ENCODE results near the gene STXBP2. TPM values are rescaled to one million over a fixed set of nuclear protein-coding genes. Genes with fewer than 3 reads are reported as not detected.

Gene STXBP2
- total RNA-seq, 8 experiments from 2014 or later: 1.4 to 38.5 (median 3.5) TPM

- 32 to 67% (median 45%) methylated on average over 1 to 6 of the region's 19 CpGs; no CpG with 5 or more reads in 6 of the 10 experiments for WGBS, 10 experiments
- in situ Hi-C loops (cut with MboI; ENCODE audit: low pct_unique_long_range_greater_than_20kb in 2 of 9, low sequenced_read_pairs in 9 of 9, unreplicated experiment in 9 of 9): no loop called here
Observed at GRCh38 chr19:7685546-7686445, 48.9 kb downstream of the STXBP2 start.

GRCh38 chr19:7687177-7687576 lies 50.3 kb downstream of the STXBP2 start:
- WGBS, 10 experiments: 0 to 100% (median 86%) methylated on average over 1 to 8 of the region's 12 CpGs; no CpG with 5 or more reads in 6 of the 10 experiments
- Histone ChIP-seq H3K27ac (no peak overlapping the region), H3K4me3 (no peak overlapping the region), H3K4me1 (replicated peaks in 1 of 2) (no peaks in the 10 kb centered on the region)
- ATAC-seq (replicated peaks in 6 of 8): peak in 2 of 8 experiments; percentile 15 to 20
- in situ Hi-C loops (cut with MboI; ENCODE audit: low pct_unique_long_range_greater_than_20kb in 2 of 9, low sequenced_read_pairs in 9 of 9, unreplicated experiment in 9 of 9): no loop called here

More at GRCh38 chr19:7685546-7686445, 48.9 kb downstream of the STXBP2 start:
- H3K4me3 ChIP-seq: no peak overlapping the region
- no peak overlapping the region for H3K27ac ChIP-seq
- peaks cover 3% of the 10 kb centered on the region in 2 donors for H3K4me1 ChIP-seq (replicated peaks in 1 of 2)
- no peak for ATAC-seq (replicated peaks in 6 of 8)

GRCh38 chr19:7689165-7689564 lies 52.3 kb downstream of the STXBP2 start:
- no peaks in the 10 kb centered on the region for H3K4me1 ChIP-seq (replicated peaks in 1 of 2)
- H3K27ac ChIP-seq: no peak overlapping the region
- WGBS, 10 experiments: 50 to 80% methylated on average over 1 to 4 of the region's 23 CpGs; no CpG with 5 or more reads in 8 of the 10 experiments
- H3K4me3 ChIP-seq: no peak overlapping the region
- in situ Hi-C loops (cut with MboI; ENCODE audit: low pct_unique_long_range_greater_than_20kb in 2 of 9, low sequenced_read_pairs in 9 of 9, unreplicated experiment in 9 of 9): no loop called here
- ATAC-seq (replicated peaks in 6 of 8): no peak

GRCh38 chr19:7690779-7691258 lies 53.9 kb downstream of the STXBP2 start:
- H3K4me1 ChIP-seq (replicated peaks in 1 of 2): no peaks in the 10 kb centered on the region
- 20 to 96% (median 70%) methylated on average over 1 to 5 of the region's 8 CpGs; no CpG with 5 or more reads in 1 of the 10 experiments for WGBS, 10 experiments
- no peak overlapping the region for H3K27ac ChIP-seq
- ATAC-seq (replicated peaks in 6 of 8): no peak
- in situ Hi-C loops (cut with MboI; ENCODE audit: low pct_unique_long_range_greater_than_20kb in 2 of 9, low sequenced_read_pairs in 9 of 9, unreplicated experiment in 9 of 9): no loop called here
- no peak overlapping the region for H3K4me3 ChIP-seq

- H3K4me3 ChIP-seq: no peak overlapping the region
- ATAC-seq (replicated peaks in 6 of 8): no peak
- H3K27ac ChIP-seq: no peak overlapping the region
- H3K4me1 ChIP-seq (replicated peaks in 1 of 2): no peaks in the 10 kb centered on the region
- in situ Hi-C loops (cut with MboI; ENCODE audit: low pct_unique_long_range_greater_than_20kb in 2 of 9, low sequenced_read_pairs in 9 of 9, unreplicated experiment in 9 of 9): no loop called here
Observed at GRCh38 chr19:7691497-7691896, 54.6 kb downstream of the STXBP2 start.

- no peak for ATAC-seq (replicated peaks in 6 of 8)
Observed at GRCh38 chr19:7692417-7693088, 55.6 kb downstream of the STXBP2 start.

GRCh38 chr19:7694499-7694898 lies 57.6 kb downstream of the STXBP2 start:
- Histone ChIP-seq H3K27ac (no peak overlapping the region), H3K4me3 (no peak overlapping the region), H3K4me1 (replicated peaks in 1 of 2) (no peaks in the 10 kb centered on the region)
- in situ Hi-C loops (cut with MboI; ENCODE audit: low pct_unique_long_range_greater_than_20kb in 2 of 9, low sequenced_read_pairs in 9 of 9, unreplicated experiment in 9 of 9): no loop called here
- no peak for ATAC-seq (replicated peaks in 6 of 8)
- WGBS, 10 experiments: 0 to 80% (median 21%) methylated on average over 1 to 3 of the region's 4 CpGs; no CpG with 5 or more reads in 6 of the 10 experiments

More at GRCh38 chr19:7692417-7693088, 55.6 kb downstream of the STXBP2 start:
- Histone ChIP-seq H3K27ac (no peak overlapping the region), H3K4me1 (replicated peaks in 1 of 2) (no peaks in the 10 kb centered on the region), H3K4me3 (no peak overlapping the region)
- in situ Hi-C loops (cut with MboI; ENCODE audit: low pct_unique_long_range_greater_than_20kb in 2 of 9, low sequenced_read_pairs in 9 of 9, unreplicated experiment in 9 of 9): no loop called here
- WGBS, 10 experiments: 0 to 84% (median 61%) methylated on average over 1 to 11 of the region's 13 CpGs; no CpG with 5 or more reads in 1 of the 10 experiments

Other genes with a start within 250 kb of the STXBP2 start
- gene PEX11G, start 148.1 kb upstream of the STXBP2 start, total RNA-seq: 1 to 10 TPM; 2.1 to 6.4 (median 3.2) TPM
- 10 to 100 TPM in 7 of 8 experiments, 1 to 10 TPM in 1; 8.4 to 44.2 (median 26.5) TPM for gene ZNF358, start 121.0 kb upstream of the STXBP2 start, total RNA-seq
- 10 to 100 TPM in 3 of 8 experiments, 1 to 10 TPM in 5; 4.9 to 31.1 (median 8.4) TPM for gene MCOLN1, start 114.5 kb upstream of the STXBP2 start, total RNA-seq
- 10 to 100 TPM; 38.4 to 75.7 (median 49.0) TPM for gene PNPLA6, start 101.4 kb upstream of the STXBP2 start, total RNA-seq
- 1 to 10 TPM in 7 of 8 experiments, under 1 TPM in 1; 0.46 to 7.9 (median 4.3) TPM for gene CAMSAP3, start 41.2 kb upstream of the STXBP2 start, total RNA-seq
- 10 to 100 TPM in 7 of 8 experiments, 1 to 10 TPM in 1; 9.2 to 38.7 (median 22.6) TPM for gene XAB2, start 7.6 kb upstream of the STXBP2 start, total RNA-seq
- 100 to 1,000 TPM in 6 of 8 experiments, 10 to 100 TPM in 2; 94.6 to 240 (median 105) TPM for gene PET100, start 7.3 kb upstream of the STXBP2 start, total RNA-seq
- 1 to 10 TPM in 1 of 8 experiments, under 1 TPM in 2, not detected in 5; 0.16 to 1.2 (median 0.32) TPM for gene PCP2, start 3.4 kb upstream of the STXBP2 start, total RNA-seq
- gene RETN, start 31.9 kb downstream of the STXBP2 start, total RNA-seq: not detected
- under 1 TPM in 2 of 8 experiments, not detected in 6; 0.13 to 0.85 TPM for gene MCEMP1, start 40.0 kb downstream of the STXBP2 start, total RNA-seq
- gene TRAPPC5, start 43.7 kb downstream of the STXBP2 start, total RNA-seq: 100 to 1,000 TPM in 4 of 8 experiments, 10 to 100 TPM in 4; 54.1 to 192 (median 109) TPM
- gene FCER2, start 65.0 kb downstream of the STXBP2 start, total RNA-seq: under 1 TPM in 7 of 8 experiments, not detected in 1; 0.11 to 0.59 (median 0.32) TPM
- under 1 TPM in 1 of 8 experiments, not detected in 7; 0.20 TPM for gene CLEC4G, start 95.0 kb downstream of the STXBP2 start, total RNA-seq
- under 1 TPM in 6 of 8 experiments, not detected in 2; 0.09 to 0.57 (median 0.14) TPM for gene CD209, start 110.4 kb downstream of the STXBP2 start, total RNA-seq
- gene CLEC4M, start 126.1 kb downstream of the STXBP2 start, total RNA-seq: under 1 TPM in 4 of 8 experiments, not detected in 4; 0.10 to 0.71 (median 0.24) TPM
- 10 to 100 TPM in 7 of 8 experiments, 1 to 10 TPM in 1; 7.7 to 25.7 (median 16.7) TPM for gene EVI5L, start 193.1 kb downstream of the STXBP2 start, total RNA-seq
- 1 to 10 TPM in 5 of 8 experiments, under 1 TPM in 3; 0.27 to 6.4 (median 1.3) TPM for gene PRR36, start 237.3 kb downstream of the STXBP2 start, total RNA-seq